Limb (tissue), 2 donors: ENCODE results near the gene TAF11L8.
"Not testable (repeated sequence)": the region's sequence is repeated elsewhere in the genome, so short reads cannot be mapped to it uniquely, and the experiment has no call there.

Experiments used
- DNase-seq, 2 donors: peaks; one replicate each; pipeline ENCODE4 v3.0.0-alpha.2; 2016; ENCODE audit errors: extremely low spot score in 2 of 2

TAF11L8 gene

GRCh38 chr5:17590860-17591259, at the start of gene TAF11L8:
Gene TAF11L8 (minus strand): TSS chr5:17590960.
- DNase-seq: not testable (repeated sequence)

- no peak for DNase-seq
These were observed 43.4 kb upstream of the TAF11L8 start, which contains the start of gene TAF11L14 for GRCh38 chr5:17634160-17634559. Gene TAF11L14 (plus strand): TSS chr5:17634460.

- DNase-seq: not testable (repeated sequence)
These were observed 41.0 kb upstream of the TAF11L8 start, which contains the start of gene TAF11L13 for GRCh38 chr5:17631788-17632187. Gene TAF11L13 (plus strand): TSS chr5:17632088.

DNA sequence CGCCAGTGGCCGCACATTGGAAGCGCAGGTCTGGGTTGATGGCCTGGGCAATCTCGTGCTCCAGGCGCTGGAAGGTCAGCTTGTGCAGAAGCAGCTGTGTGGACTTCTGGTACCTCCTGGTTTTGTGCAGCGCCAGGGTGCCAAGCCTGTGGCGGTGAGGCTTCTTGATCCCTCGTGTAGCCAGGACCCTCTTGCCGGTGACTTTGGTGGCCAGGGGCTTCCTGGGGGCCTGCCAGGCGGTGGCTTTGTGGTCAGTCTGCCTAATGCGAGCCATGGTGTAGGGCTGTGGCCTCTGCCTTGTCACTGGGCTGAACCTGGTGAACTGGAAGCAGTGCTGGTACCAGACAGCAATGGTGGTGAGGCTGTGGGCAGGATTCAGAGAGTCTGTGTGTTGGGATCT, 34.9 kb upstream of the TAF11L8 start:
- DNase-seq: no peak

DNA sequence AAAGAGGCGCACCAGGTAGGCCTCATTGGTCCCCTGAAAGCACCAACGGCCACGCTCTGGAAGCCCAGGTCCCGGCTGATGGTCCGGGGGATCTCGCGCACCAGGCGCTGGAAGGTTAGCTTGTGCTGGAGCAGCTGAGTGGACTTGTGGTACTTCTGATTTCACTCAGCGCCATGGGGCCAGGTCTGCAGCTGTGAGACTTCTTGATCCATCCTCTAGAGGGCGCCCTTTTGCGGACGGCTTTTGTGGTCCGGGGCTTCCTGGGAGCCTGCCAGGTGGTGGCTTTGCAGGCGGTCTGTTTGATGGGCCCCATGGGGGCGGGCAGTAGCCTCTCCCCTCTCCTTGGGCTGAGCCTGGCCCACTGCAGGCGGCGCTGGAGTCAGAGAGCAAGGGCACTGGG, 29.9 kb upstream of the TAF11L8 start:
- no peak for DNase-seq

DNA sequence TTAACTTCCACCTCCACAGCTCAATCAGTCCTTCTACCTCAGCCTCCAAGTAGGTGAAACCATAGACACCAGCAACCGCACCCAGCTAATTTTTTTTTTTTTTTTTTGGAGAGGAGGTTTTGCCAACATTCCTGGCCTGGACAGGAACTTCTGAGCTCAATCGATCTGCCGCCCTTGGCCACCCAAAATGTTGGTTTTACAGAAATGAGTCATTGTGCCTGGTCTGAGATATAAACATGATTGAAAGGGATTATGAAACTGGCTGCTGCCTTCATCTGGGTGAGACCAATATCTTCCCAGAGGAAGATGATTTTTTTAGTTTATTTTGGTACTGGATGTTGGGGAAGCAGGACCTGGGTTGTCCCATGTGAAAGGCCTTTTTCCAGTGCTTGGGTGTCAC, 28.6 kb upstream of the TAF11L8 start:
- DNase-seq: no peak

DNA sequence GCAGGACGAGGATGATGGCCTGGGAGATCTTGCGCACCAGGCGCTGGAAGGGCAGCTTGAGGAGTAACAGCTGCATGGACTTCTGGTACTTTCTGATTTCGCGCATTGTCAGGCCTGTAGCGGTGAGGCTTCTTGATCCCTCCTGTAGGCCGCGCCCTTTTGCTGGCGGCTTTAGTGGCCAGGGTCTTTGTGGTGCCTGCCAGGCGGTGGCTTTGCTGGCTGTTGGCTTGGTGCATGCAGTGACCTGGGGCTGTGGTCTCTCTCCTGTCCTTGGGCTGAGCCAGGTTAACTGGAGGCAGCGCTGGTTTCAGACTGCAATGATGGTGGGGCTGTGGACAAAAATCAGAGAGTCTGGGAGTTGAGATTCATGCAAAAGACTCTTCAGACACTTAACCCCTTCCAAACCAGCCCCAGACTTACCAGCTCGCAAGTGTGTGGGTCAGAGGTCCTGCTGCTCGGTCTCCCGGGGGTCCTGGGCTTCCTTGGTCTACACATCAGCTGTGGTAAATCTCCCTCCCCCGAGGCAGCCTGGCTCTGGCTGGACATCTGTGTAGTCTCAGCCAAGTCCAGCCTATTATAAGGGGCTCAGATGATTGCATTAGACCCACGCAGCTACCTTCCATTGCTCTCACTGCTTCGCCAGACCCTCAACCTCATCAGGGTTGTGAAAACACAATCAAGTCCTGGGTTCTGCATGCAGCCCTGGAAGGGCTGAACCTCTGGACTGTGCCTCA, 24.3 kb upstream of the TAF11L8 start:
- no peak for DNase-seq

- DNase-seq: not testable (repeated sequence)
These were observed 19.3 kb upstream of the TAF11L8 start, which contains the start of gene TAF11L12 for GRCh38 chr5:17610092-17610491. Gene TAF11L12 (plus strand): TSS chr5:17610392.

DNA sequence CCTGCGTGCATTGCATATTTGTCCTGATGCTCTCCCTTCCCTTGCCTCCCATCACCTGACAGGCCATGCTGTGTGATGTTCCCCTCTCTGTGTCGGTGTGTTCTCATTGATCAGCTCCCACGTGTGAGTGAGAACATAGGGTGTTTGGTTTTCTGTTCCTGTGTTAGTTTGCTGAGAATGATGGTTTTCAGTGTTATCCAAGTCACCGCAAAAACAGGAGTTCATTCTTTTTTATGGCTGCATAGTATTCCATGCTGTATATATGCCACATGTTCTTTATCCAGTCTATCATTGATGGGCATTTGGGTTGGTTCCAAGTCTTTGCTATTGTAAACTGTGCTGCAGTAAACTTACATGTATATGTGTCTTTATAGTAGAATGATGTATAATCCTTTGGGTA, 16.7 kb upstream of the TAF11L8 start:
- DNase-seq: not testable (repeated sequence)

- DNase-seq: no peak
These were observed 14.2 kb upstream of the TAF11L8 start for GRCh38 chr5:17604951-17605350.

GRCh38 chr5:17603880-17604279, 13.1 kb upstream of the TAF11L8 start, which contains the start of gene TAF11L11:
Gene TAF11L11 (plus strand): TSS chr5:17604183.
- DNase-seq: not testable (repeated sequence)

- not testable (repeated sequence) for DNase-seq
These were observed 7.0 kb upstream of the TAF11L8 start, which contains the start of gene TAF11L10 for GRCh38 chr5:17597728-17598127. Gene TAF11L10 (minus strand): TSS chr5:17597828.

- DNase-seq: not testable (repeated sequence)
These were observed 3.5 kb upstream of the TAF11L8 start, which contains the start of gene TAF11L9 for GRCh38 chr5:17594255-17594654. Gene TAF11L9 (minus strand): TSS chr5:17594394.

- not testable (repeated sequence) for DNase-seq
These were observed 5.1 kb downstream of the TAF11L8 start, which contains the start of gene TAF11L7 for GRCh38 chr5:17585658-17586057. Gene TAF11L7 (minus strand): TSS chr5:17585758.
